Keratinocyte (primary cell): ENCODE data around the gene PRR23E. TPM values are rescaled to one million over a fixed set of nuclear protein-coding genes. Genes with fewer than 3 reads are reported as not detected.

Experiments used
- DNase-seq: peaks from one replicate; pipeline ENCODE4 v3.0.0-alpha.2; 2011; ENCODE audit warnings: low read depth, missing footprints, low spot score
- FAIRE-seq: peaks from 2 replicates; lab custom pipeline; 2011; peaks lifted over from hg19 to GRCh38; lab: Jason Lieb, UNC
- H2AFZ ChIP-seq: 2 replicates; pipeline ENCODE4 v1.6.0; 2012; ENCODE audit warnings: low read length, control low read depth, inconsistent platforms; ENCODE audit not compliant: control insufficient read depth
- H3K27ac ChIP-seq: 2 replicates; pipeline ENCODE4 v1.5.1; 2011; ENCODE audit warnings: low read length; ENCODE audit not compliant: control insufficient read depth, insufficient read depth
- H3K27me3 ChIP-seq: 3 replicates; pipeline ENCODE4 v1.6.0; 2011; ENCODE audit warnings: low read length; ENCODE audit not compliant: control insufficient read depth, insufficient read depth; ENCODE audit errors: extremely low read depth
- H3K36me3 ChIP-seq, 2 experiments: 2 replicates in 1 of 2; 3 replicates in 1 of 2; pipeline ENCODE4 v1.5.1; 2011; ENCODE audit warnings: low read length in 2 of 2, mild to moderate bottlenecking in 1 of 2; ENCODE audit not compliant: control insufficient read depth in 2 of 2, insufficient read depth in 2 of 2; ENCODE audit errors: extremely low read depth in 1 of 2
- H3K4me1 ChIP-seq: 3 replicates; pipeline ENCODE4 v1.5.1; 2011; ENCODE audit warnings: low read length; ENCODE audit not compliant: control insufficient read depth, insufficient read depth; ENCODE audit errors: extremely low read depth
- H3K4me2 ChIP-seq: 3 replicates; pipeline ENCODE4 v1.6.0; 2011; ENCODE audit warnings: low read depth, low read length; ENCODE audit not compliant: control insufficient read depth, insufficient read depth; ENCODE audit errors: extremely low read depth
- H3K4me3 ChIP-seq, 3 experiments: fragments of 200-600 bp in 1 of 3; sonication (generic) in 1 of 3; 2 replicates in 2 of 3; 3 replicates in 1 of 3; pipeline ENCODE4 v1.5.1; 2011 to 2016; ENCODE audit warnings: low read length in 3 of 3, mild to moderate bottlenecking in 3 of 3, control low read depth in 2 of 3, inconsistent platforms in 1 of 3, low read depth in 1 of 3, mixed read lengths in 1 of 3, mixed run types in 1 of 3, moderate library complexity in 1 of 3; ENCODE audit not compliant: control insufficient read depth in 2 of 3, insufficient read depth in 2 of 3; ENCODE audit errors: extremely low read depth in 1 of 3
- H3K79me2 ChIP-seq: 2 replicates; pipeline ENCODE4 v1.6.0; 2012; ENCODE audit warnings: low read length; ENCODE audit not compliant: control insufficient read depth, insufficient read depth
- H3K9ac ChIP-seq: 3 replicates; pipeline ENCODE4 v1.6.0; 2011; ENCODE audit warnings: low read length; ENCODE audit not compliant: control insufficient read depth, insufficient read depth; ENCODE audit errors: extremely low read depth
- H3K9me1 ChIP-seq: 3 replicates; pipeline ENCODE4 v1.6.0; 2011; ENCODE audit warnings: low read length; ENCODE audit not compliant: control insufficient read depth, insufficient read depth; ENCODE audit errors: extremely low read depth
- H3K9me3 ChIP-seq: 2 replicates; pipeline ENCODE4 v1.5.1; 2012; ENCODE audit warnings: low read depth, low read length; ENCODE audit not compliant: control insufficient read depth
- H4K20me1 ChIP-seq: 3 replicates; pipeline ENCODE4 v1.6.0; 2011; ENCODE audit warnings: low read length; ENCODE audit not compliant: control insufficient read depth, insufficient read depth; ENCODE audit errors: extremely low read depth
- EZH2 ChIP-seq: IDR thresholded peaks from one replicate; pipeline ENCODE4 v1.6.1; 2012; ENCODE audit warnings: inconsistent platforms, mild to moderate bottlenecking, low read length, moderate library complexity
- dilution Hi-C: fragments of 300-500 bp; cut with MboI; formaldehyde crosslinking; loops from one replicate; pipeline ENCODE4 v1.7.0; 2020; ENCODE audit warnings: low sequenced_read_pairs; ENCODE audit not compliant: extremely low pct_ligation_motif_present
- polyA plus RNA-seq, 5 experiments: library from polyadenylated mRNA; depleted of rRNA in 3 of 5; stranded (reverse) in 3 of 5; stranded (forward) in 1 of 5; unstranded in 1 of 5; fragments of >200 nt; gene quantifications; 1 replicate in 1 of 5; 2 replicates in 3 of 5; 3 replicates in 1 of 5; pipeline versions ENCODE4 v1.2.1 to v1.2.3, GENCODE V29; 2011 to 2012; ENCODE audit warnings: missing spikeins in 2 of 5, low read depth in 1 of 5, low replicate concordance in 1 of 5
- small RNA-seq, 3 experiments: library from RNA; depleted of rRNA; stranded (forward); fragments of <200 nt; gene quantifications; one replicate each; pipeline ENCODE3, GENCODE V24; 2012; ENCODE audit warnings: low read depth in 3 of 3, low replicate concordance in 1 of 3; ENCODE audit not compliant: insufficient read length in 3 of 3
- TF ChIP-seq, protein P1 (sequence below), 3 experiments: IDR thresholded peaks in 1 of 3; conservative IDR thresholded peaks in 1 of 3; optimal IDR thresholded peaks in 1 of 3; 2 replicates in 2 of 3; 3 replicates in 1 of 3; pipeline versions ENCODE3 to v1.5.1; 2011; ENCODE audit warnings: low read length in 3 of 3, mild to moderate bottlenecking in 3 of 3, moderate library complexity in 2 of 3, control low read depth in 1 of 3, inconsistent platforms in 1 of 3; ENCODE audit not compliant: insufficient read depth in 2 of 3; ENCODE audit errors: extremely low read depth in 1 of 3

PRR23E gene
- polyA plus RNA-seq, 1 donor (not counting 4 experiments of a cell fraction or from before 2014, with no cell fraction given): not detected

DNA sequence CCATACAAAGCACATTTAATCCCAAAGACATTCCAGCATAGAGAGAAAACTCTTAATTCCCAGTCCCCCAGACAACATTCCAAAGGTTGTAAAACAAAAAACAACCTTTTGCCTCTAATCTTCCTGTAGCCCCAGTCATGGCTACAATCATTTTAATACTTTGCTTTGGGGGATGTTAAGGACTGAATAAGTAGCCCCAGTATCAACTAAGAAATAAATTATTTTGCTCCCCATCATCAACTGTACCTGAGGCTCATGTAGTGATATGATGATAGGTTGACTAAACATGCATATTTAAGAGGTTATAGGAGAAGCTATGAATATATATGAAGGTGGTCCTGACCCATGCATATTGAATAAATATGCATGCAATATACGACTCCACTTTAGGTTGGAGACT is 54.4 kb downstream of the PRR23E start:
- Histone ChIP-seq H3K4me2 (no peak overlapping the region), H3K9ac (no peak overlapping the region), H3K36me3 (no peaks in the 10 kb centered on the region), H3K4me1 (no peaks in the 10 kb centered on the region), H3K27ac (no peak overlapping the region), H3K79me2 (no peaks in the 10 kb centered on the region), H3K4me3 (no peak overlapping the region), H4K20me1 (no peaks in the 10 kb centered on the region), H3K9me1 (no peaks in the 10 kb centered on the region), H3K9me3 (no peaks in the 10 kb centered on the region), H2AFZ (no peak overlapping the region), H3K27me3 (no peaks in the 10 kb centered on the region)
- no peak for DNase-seq
- dilution Hi-C loops: no loop called here
- FAIRE-seq: no peak
- TF ChIP-seq, protein P1, sequence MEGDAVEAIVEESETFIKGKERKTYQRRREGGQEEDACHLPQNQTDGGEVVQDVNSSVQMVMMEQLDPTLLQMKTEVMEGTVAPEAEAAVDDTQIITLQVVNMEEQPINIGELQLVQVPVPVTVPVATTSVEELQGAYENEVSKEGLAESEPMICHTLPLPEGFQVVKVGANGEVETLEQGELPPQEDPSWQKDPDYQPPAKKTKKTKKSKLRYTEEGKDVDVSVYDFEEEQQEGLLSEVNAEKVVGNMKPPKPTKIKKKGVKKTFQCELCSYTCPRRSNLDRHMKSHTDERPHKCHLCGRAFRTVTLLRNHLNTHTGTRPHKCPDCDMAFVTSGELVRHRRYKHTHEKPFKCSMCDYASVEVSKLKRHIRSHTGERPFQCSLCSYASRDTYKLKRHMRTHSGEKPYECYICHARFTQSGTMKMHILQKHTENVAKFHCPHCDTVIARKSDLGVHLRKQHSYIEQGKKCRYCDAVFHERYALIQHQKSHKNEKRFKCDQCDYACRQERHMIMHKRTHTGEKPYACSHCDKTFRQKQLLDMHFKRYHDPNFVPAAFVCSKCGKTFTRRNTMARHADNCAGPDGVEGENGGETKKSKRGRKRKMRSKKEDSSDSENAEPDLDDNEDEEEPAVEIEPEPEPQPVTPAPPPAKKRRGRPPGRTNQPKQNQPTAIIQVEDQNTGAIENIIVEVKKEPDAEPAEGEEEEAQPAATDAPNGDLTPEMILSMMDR (optimal IDR thresholded peaks at IDR 0.05 in 1 of 3, IDR thresholded peaks at IDR 0.05 in 1 of 3, conservative IDR thresholded peaks at IDR 0.05 in 1 of 3; ENCODE audit: extremely low read depth in 1 of 3, insufficient read depth in 2 of 3, low read length in 3 of 3): no peak
- TF ChIP-seq EZH2: no peak

Small RNA genes lying within 50 kb of the gene (small RNA-seq; reads per million reads assigned to genes)
- gene RF00019 (0 reads per million in 3 experiments), gene RNU6-1047P (0 reads per million in 3 experiments)

Other genes with a start within 250 kb of the PRR23E start
- 38.4 to 61.2 TPM (median 55.7 TPM) in 3 replicates for gene PLXNA1, start 210.0 kb upstream of the PRR23E start, polyA plus RNA-seq
- 0.05 TPM in 1 of 3 replicates, not detected in the others for gene PRR20G, start 94.9 kb downstream of the PRR23E start, polyA plus RNA-seq